Hepatocyte (in vitro differentiated cells): Measurements from ENCODE around the gene CLK4.

Experiments used
- CTCF ChIP-seq: fragments of 200-600 bp; sonication (generic); IDR thresholded peaks from 2 replicates; pipeline ENCODE4 v1.5.1; 2016; ENCODE audit warnings: antibody characterized with exemption, mild to moderate bottlenecking; ENCODE audit not compliant: poor library complexity
- EZH2 ChIP-seq: fragments of 200-600 bp; sonication (generic); IDR thresholded peaks from 2 replicates; pipeline ENCODE4 v1.6.1; 2016; ENCODE audit warnings: antibody characterized with exemption, mild to moderate bottlenecking, borderline replicate concordance
- EZH2phosphoT487 ChIP-seq: fragments of 200-600 bp; sonication (generic); IDR thresholded peaks from one replicate; pipeline ENCODE4 v1.6.1; 2018; ENCODE audit warnings: antibody characterized with exemption, mild to moderate bottlenecking, low read depth, moderate library complexity; ENCODE audit not compliant: unreplicated experiment, severe bottlenecking

GRCh38 chr5:178588769-178589168 lies 38.1 kb downstream of the CLK4 start:
- TF ChIP-seq EZH2 (no peak), CTCF (no peak), EZH2phosphoT487 (no peak)
